Measurements from ENCODE around the gene GREM2.

- no peak for TF ChIP-seq CTCF (conservative IDR thresholded peaks at IDR 0.05; ENCODE audit: low read depth, low read length)
- no peak for TF ChIP-seq EZH2phosphoT487 (IDR thresholded peaks at IDR 0.05; ENCODE audit: borderline replicate concordance, low read length)
Measured at GRCh38 chr1:240582953-240583352, 29.0 kb downstream of the GREM2 start.
